GM23338 (cell line): ENCODE measurements around the gene JHY. TPM values are rescaled to one million over a fixed set of nuclear protein-coding genes. Genes with fewer than 3 reads are reported as not detected.
A peak's percentile ranks its signal among the peaks of the same experiment; 100 is the strongest.

ENCODE experiments used
- ATAC-seq: fragments of 200-7000 bp; cut with Tn5 transposase; 3 replicates; pipeline ENCODE4 v1.9.1; 2020
- DNase-seq: peaks from one replicate; pipeline ENCODE4 v3.0.0-alpha.2; 2015; ENCODE audit warnings: low spot score
- H2AFZ ChIP-seq: fragments of 200-600 bp; sonication (generic); 2 replicates; pipeline ENCODE4 v1.8.0; 2016; ENCODE audit warnings: antibody characterized with exemption, mild to moderate bottlenecking, moderate library complexity
- H3F3A ChIP-seq: fragments of 200-600 bp; sonication (generic); replicated peaks from 2 replicates; pipeline ENCODE4 v1.8.0; 2017; ENCODE audit warnings: antibody characterized with exemption, mixed run types, low read depth
- H3K27ac ChIP-seq: fragments of 200-600 bp; sonication (generic); 2 replicates; pipeline ENCODE4 v1.6.1; 2016; ENCODE audit warnings: low read depth
- H3K27me3 ChIP-seq: fragments of 200-600 bp; sonication (generic); 2 replicates; pipeline ENCODE4 v1.8.0; 2016; ENCODE audit warnings: mild to moderate bottlenecking, mixed run types, moderate library complexity; ENCODE audit not compliant: insufficient read depth
- H3K36me3 ChIP-seq: fragments of 200-600 bp; sonication (generic); 2 replicates; pipeline ENCODE4 v1.8.0; 2016; ENCODE audit warnings: mild to moderate bottlenecking; ENCODE audit not compliant: insufficient read depth
- H3K4me1 ChIP-seq: fragments of 200-600 bp; sonication (generic); 2 replicates; pipeline ENCODE4 v1.8.0; 2016; ENCODE audit warnings: mild to moderate bottlenecking, moderate library complexity; ENCODE audit not compliant: insufficient read depth
- H3K4me2 ChIP-seq: fragments of 200-600 bp; sonication (generic); 2 replicates; pipeline ENCODE4 v1.7.1; 2017; ENCODE audit warnings: mixed run types
- H3K4me3 ChIP-seq: fragments of 200-600 bp; sonication (generic); 2 replicates; pipeline ENCODE4 v1.6.1; 2016; ENCODE audit warnings: mixed run types
- H3K79me2 ChIP-seq: fragments of 200-600 bp; sonication (generic); replicated peaks from 2 replicates; pipeline ENCODE4 v1.8.0; 2017; ENCODE audit warnings: mild to moderate bottlenecking; ENCODE audit not compliant: insufficient read depth
- H3K9me2 ChIP-seq: fragments of 200-600 bp; sonication (generic); 2 replicates; pipeline ENCODE4 v1.8.0; 2017; ENCODE audit not compliant: insufficient read depth
- H4K20me1 ChIP-seq: fragments of 200-600 bp; sonication (generic); replicated peaks from 2 replicates; pipeline ENCODE4 v1.8.0; 2017; ENCODE audit warnings: mild to moderate bottlenecking; ENCODE audit not compliant: insufficient read depth
- H3K27ac Mint-ChIP-seq: 2 replicates; pipeline ENCODE4 v1.8.0; 2020; ENCODE audit warnings: inconsistent platforms, mild to moderate bottlenecking, moderate library complexity, mixed read lengths
- H3K27me3 Mint-ChIP-seq: 3 replicates; pipeline ENCODE4 v1.8.0; 2022; ENCODE audit warnings: low read depth, mild to moderate bottlenecking, moderate library complexity, mixed read lengths, inconsistent platforms; ENCODE audit not compliant: insufficient read depth, poor library complexity
- H3K36me3 Mint-ChIP-seq: 3 replicates; pipeline ENCODE4 v1.8.0; 2021; ENCODE audit warnings: low read depth, mild to moderate bottlenecking, inconsistent platforms, moderate library complexity, mixed read lengths
- H3K4me1 Mint-ChIP-seq: 3 replicates; pipeline ENCODE4 v1.8.0; 2020; ENCODE audit warnings: mild to moderate bottlenecking, inconsistent platforms, mixed read lengths
- H3K4me3 Mint-ChIP-seq: 3 replicates; pipeline ENCODE4 v1.8.0; 2021; ENCODE audit warnings: moderate library complexity, mild to moderate bottlenecking, inconsistent platforms, mixed read lengths
- H3K9me3 Mint-ChIP-seq: 3 replicates; pipeline ENCODE4 v1.8.0; 2020; ENCODE audit warnings: moderate library complexity, mild to moderate bottlenecking, inconsistent platforms, mixed read lengths
- CTCF ChIP-seq, 2 experiments: fragments of 200-600 bp in 1 of 2; sonication (generic) in 1 of 2; conservative IDR thresholded peaks; 2 replicates each; pipeline versions ENCODE4 v1.5.1 to v1.6.1; 2016 to 2017; ENCODE audit warnings: antibody characterized with exemption in 2 of 2, low read depth in 2 of 2, mild to moderate bottlenecking in 2 of 2, moderate library complexity in 1 of 2
- ETS1 ChIP-seq: IDR thresholded peaks from 2 replicates; pipeline ENCODE4 v1.6.1; 2016; ENCODE audit warnings: antibody characterized with exemption
- EZH2 ChIP-seq: fragments of 200-600 bp; sonication (generic); IDR thresholded peaks from one replicate; pipeline ENCODE4 v1.8.0; 2017; ENCODE audit warnings: antibody characterized with exemption, mild to moderate bottlenecking, low read depth; ENCODE audit not compliant: unreplicated experiment
- EZH2phosphoT487 ChIP-seq: fragments of 200-600 bp; sonication (generic); IDR thresholded peaks from one replicate; pipeline ENCODE4 v1.8.1; 2018; ENCODE audit warnings: antibody characterized with exemption; ENCODE audit not compliant: unreplicated experiment
- JUNB ChIP-seq: IDR thresholded peaks from one replicate; pipeline ENCODE4 v1.6.1; 2016; ENCODE audit warnings: antibody characterized with exemption; ENCODE audit not compliant: unreplicated experiment
- POLR2AphosphoS5 ChIP-seq: IDR thresholded peaks from 2 replicates; pipeline ENCODE4 v1.6.1; 2016; ENCODE audit warnings: antibody characterized with exemption, low read depth
- ZNF114 ChIP-seq: fragments of 250-450 bp; sonication (Bioruptor Pico); IDR thresholded peaks from 2 replicates; pipeline ENCODE4 v1.5.0; 2020; ENCODE audit warnings: mild to moderate bottlenecking, moderate library complexity
- ZNF331 ChIP-seq: fragments of 250-450 bp; sonication (Bioruptor Pico); IDR thresholded peaks from 2 replicates; pipeline ENCODE4 v1.5.0; 2020; ENCODE audit warnings: low read depth, mild to moderate bottlenecking, moderate library complexity
- polyA plus RNA-seq: library from polyadenylated mRNA; unstranded; fragments of >200 nt; fragmentation: Nextera tagmentation; extraction: Ambion mirVana; gene quantifications from 2 replicates; pipeline ENCODE4 v1.2.1, GENCODE V29; 2016
- total RNA-seq: library from RNA; depleted of rRNA; stranded (reverse); fragments of >200 nt; shearing (Covaris generic); gene quantifications from 2 replicates; pipeline ENCODE4 v1.2.3, GENCODE V29; 2014

JHY gene
- total and polyA plus RNA-seq, 2 experiments from 2014 or later = 0.94 to 0.97 TPM

DNA sequence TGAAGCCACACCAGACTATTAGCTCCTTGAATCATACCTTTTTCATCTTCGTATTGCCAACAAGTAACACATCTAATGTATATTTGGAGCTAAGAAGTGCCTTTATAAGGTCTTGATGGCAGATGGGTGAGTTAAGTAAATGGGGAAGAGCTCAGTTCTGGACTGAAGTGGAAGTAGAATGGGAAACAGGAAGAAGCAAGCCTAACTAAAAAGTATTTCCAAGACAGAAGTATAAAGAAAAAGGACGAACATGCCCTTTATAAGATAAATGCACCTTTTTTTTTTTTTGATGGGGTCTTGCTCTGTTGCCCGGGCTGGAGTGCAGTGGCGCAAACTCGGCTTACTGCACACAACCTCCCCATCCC, 29.8 kb upstream of the JHY start (continued):
- no peak for TF ChIP-seq POLR2AphosphoS5
- TF ChIP-seq EZH2 = no peak
- TF ChIP-seq ETS1 = no peak
- TF ChIP-seq ZNF331 (CRISPR knock-in tag) = no peak
- no peak for TF ChIP-seq EZH2phosphoT487

GRCh38 chr11:122853261-122853660, 29.3 kb upstream of the JHY start:
- Histone ChIP-seq H3K4me1 (peaks cover 18% of the 10 kb centered on the region; the same call in 1 of the 2 replicates), H3F3A (no peaks in the 10 kb centered on the region), H4K20me1 (no peaks in the 10 kb centered on the region), H3K9me2 (no peaks in the 10 kb centered on the region), H3K79me2 (no peaks in the 10 kb centered on the region), H3K27me3 (no peaks in the 10 kb centered on the region), H3K4me3 (no peak overlapping the region), H3K36me3 (no peaks in the 10 kb centered on the region), H3K4me2 (no peak overlapping the region), H3K27ac (no peak overlapping the region), H2AFZ (peak overlapping the region; percentile 0; the same call in 1 of the 2 replicates)
- Mint-ChIP-seq H3K27ac (peak overlapping the region; percentile 43), H3K4me3 (no peak overlapping the region), H3K27me3 (peaks cover 3% of the 10 kb centered on the region), H3K36me3 (no peaks in the 10 kb centered on the region), H3K9me3 (no peaks in the 10 kb centered on the region), H3K4me1 (peaks cover 25% of the 10 kb centered on the region)
- TF ChIP-seq EZH2phosphoT487 (no peak), POLR2AphosphoS5 (no peak), ZNF114 (CRISPR knock-in tag) (no peak), JUNB (no peak)
- DNase-seq = no peak
- ATAC-seq = no peak

DNA sequence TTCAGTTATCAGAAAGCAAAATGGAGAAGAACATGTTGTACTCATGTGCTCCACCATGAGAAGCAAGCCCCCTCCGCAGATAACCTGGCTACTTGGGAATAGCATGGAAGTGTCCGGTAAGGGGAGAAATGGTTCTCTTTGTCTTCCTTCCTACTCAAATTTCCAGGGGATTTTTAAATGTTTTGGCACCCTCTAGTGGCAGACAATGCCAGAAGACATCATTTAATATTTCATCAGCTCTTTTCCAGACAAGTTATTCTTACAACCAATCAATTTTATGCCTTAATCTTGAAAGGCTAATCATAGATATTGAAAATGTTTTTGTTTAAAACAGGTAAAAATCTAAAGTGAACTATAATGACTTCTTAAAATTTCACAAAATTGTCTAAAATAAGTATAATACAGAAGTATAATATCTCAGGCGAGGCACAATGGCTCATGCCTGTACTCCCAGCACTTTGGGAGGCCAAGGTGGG, 28.6 kb upstream of the JHY start:
- Histone ChIP-seq H3K4me3 (no peak overlapping the region), H2AFZ (no peak overlapping the region), H3K27ac (no peak overlapping the region), H3K9me2 (no peaks in the 10 kb centered on the region), H3F3A (no peaks in the 10 kb centered on the region), H3K4me2 (no peak overlapping the region), H3K4me1 (peaks cover 18% of the 10 kb centered on the region; the same call in 1 of the 2 replicates), H3K36me3 (no peaks in the 10 kb centered on the region), H4K20me1 (no peaks in the 10 kb centered on the region), H3K27me3 (no peaks in the 10 kb centered on the region), H3K79me2 (no peaks in the 10 kb centered on the region)
- Mint-ChIP-seq H3K27me3 (peaks cover 3% of the 10 kb centered on the region), H3K4me3 (no peak overlapping the region), H3K36me3 (no peaks in the 10 kb centered on the region), H3K4me1 (peaks cover 25% of the 10 kb centered on the region), H3K9me3 (no peaks in the 10 kb centered on the region), H3K27ac (no peak overlapping the region)
- DNase-seq (peak; percentile 92), ATAC-seq (peak; percentile 87)
- TF ChIP-seq ZNF114 (CRISPR knock-in tag) (no peak), CTCF (conservative IDR thresholded peaks at IDR 0.05; ENCODE audit: low read depth in 2 of 2) (peak; percentile 79 to 91)
